ACHN (cell line): Measurements from ENCODE around the gene GPR17.

Experiments
- DNase-seq: peaks from one replicate; pipeline ENCODE4 v3.0.0-alpha.2; 2015
- in situ Hi-C: cut with HindIII; loops from 2 replicates; pipeline ENCODE4 v1.10.0; 2017; ENCODE audit warnings: low sequenced_read_pairs, low pct_ligation_motif_present, low pct_unique_long_range_greater_than_20kb

GPR17 gene

GRCh38 chr2:127636248-127637235 is 9.4 kb upstream of the GPR17 start:
- in situ Hi-C loops, result no loop called here
- DNase-seq, result no peak

GRCh38 chr2:127637236-127637630 is 8.7 kb upstream of the GPR17 start:
- in situ Hi-C loops, result no loop called here
- DNase-seq, result no peak

- in situ Hi-C loops, result no loop called here
- DNase-seq, result peak; percentile 73
Measured at GRCh38 chr2:127637725-127638252, 8.2 kb upstream of the GPR17 start.

- in situ Hi-C loops, result no loop called here
- DNase-seq, result no peak
Measured at GRCh38 chr2:127638361-127639110, 7.4 kb upstream of the GPR17 start.

- DNase-seq, result no peak
- in situ Hi-C loops, result no loop called here
Measured at GRCh38 chr2:127639111-127639474, 6.9 kb upstream of the GPR17 start.

- peak; percentile 14 for DNase-seq
- in situ Hi-C loops, result no loop called here
Measured at GRCh38 chr2:127640082-127641072, 5.6 kb upstream of the GPR17 start.

GRCh38 chr2:127641133-127641532 is 4.8 kb upstream of the GPR17 start:
- DNase-seq, result no peak
- in situ Hi-C loops, result no loop called here

GRCh38 chr2:127641846-127642507 is 4.0 kb upstream of the GPR17 start:
- in situ Hi-C loops, result no loop called here
- DNase-seq, result no peak

- DNase-seq, result no peak
- in situ Hi-C loops, result no loop called here
Measured at GRCh38 chr2:127642706-127643438, 3.1 kb upstream of the GPR17 start.

- in situ Hi-C loops, result no loop called here
- no peak for DNase-seq
Measured at GRCh38 chr2:127643439-127644065, 2.4 kb upstream of the GPR17 start.

- DNase-seq, result no peak
- in situ Hi-C loops, result no loop called here
Measured at GRCh38 chr2:127644066-127645025, 1.6 kb upstream of the GPR17 start.

- no peak for DNase-seq
- in situ Hi-C loops, result no loop called here
Measured at GRCh38 chr2:127645026-127645394, 943 bp upstream of the GPR17 start.

GRCh38 chr2:127646487-127647241 is 711 bp downstream of the GPR17 start:
- no peak for DNase-seq
- in situ Hi-C loops, result no loop called here

- DNase-seq, result peak; percentile 22
- in situ Hi-C loops, result no loop called here
Measured at GRCh38 chr2:127647242-127648190, 1.6 kb downstream of the GPR17 start.
